ENCODE results near the gene EP400. TPM values are rescaled to one million over a fixed set of nuclear protein-coding genes. Genes with fewer than 3 reads are reported as not detected.

The EP400 gene
- total and polyA plus RNA-seq, 9 of the 15 experiments (the other 6 are each of a cell fraction or from before 2014, with no cell fraction given) = 4.5 to 58.0 (median 7.0) TPM

- H3K27ac ChIP-seq (ENCODE audit: extremely low read depth, low read depth, low read length) = no peak overlapping the region
- no peaks in the 10 kb centered on the region for H3K27me3 ChIP-seq (ENCODE audit: control insufficient read depth in 2 of 2, insufficient read depth in 2 of 2, low read length in 2 of 2)
- peaks cover 57% of the 10 kb centered on the region; the same call in 2 of the 3 replicates for H3K36me3 ChIP-seq (ENCODE audit: control insufficient read depth, insufficient read depth, low read length)
- H3K4me1 ChIP-seq (replicated peaks in 1 of 2; ENCODE audit: control insufficient read depth in 2 of 2, insufficient read depth in 2 of 2, low read length in 2 of 2) = peaks cover 15 to 33% of the 10 kb centered on the region in 2 experiments
- H3K79me2 ChIP-seq (ENCODE audit: control insufficient read depth, insufficient read depth, low read length) = peaks cover 4% of the 10 kb centered on the region; the same call in 2 of the 3 replicates
- FAIRE-seq (no peak), DNase-seq (ENCODE audit: extremely low read depth in 1 of 4, low spot score in 3 of 4) (no peak), ATAC-seq (no peak)
- in situ Hi-C loops (cut with MboI) (no loop called here), intact Hi-C loops (cut with micrococcal nuclease) (no loop called here)
- WGBS (ENCODE audit: insufficient coverage, low coverage, missing lambda C conversion rate) = 97% methylated on average over 10 of the region's 10 CpGs
- BruUV-seq (replicated peaks) = no TSS peak
- H3K4me2 ChIP-seq (ENCODE audit: insufficient read depth, low read length) = no peak overlapping the region
- H3K9me3 ChIP-seq (replicated peaks; ENCODE audit: control insufficient read depth, insufficient read depth, low read depth, low read length) = no peaks in the 10 kb centered on the region
- POLR2A ChIA-PET = interaction anchor here (0.7 to 2.0 kb wide), 2 partner anchors 14 to 43 kb away, joined by 3 to 6 read pairs; partner anchors contain the start of gene PUS1
- H3K9ac ChIP-seq (ENCODE audit: insufficient read depth in 1 of 2, low read depth in 2 of 2, low read length in 2 of 2) = no peak overlapping the region
- H2AFZ ChIP-seq (ENCODE audit: low read depth, low read length) = no peak overlapping the region
- H3K9me1 ChIP-seq (ENCODE audit: control insufficient read depth, insufficient read depth, low read length) = no peaks in the 10 kb centered on the region
- H3K4me3 ChIP-seq = no peak overlapping the region
- CTCF ChIA-PET (ENCODE audit: low intra/inter-chr PET ratio) = no interaction called here
- no peaks in the 10 kb centered on the region for H4K20me1 ChIP-seq (replicated peaks; ENCODE audit: control insufficient read depth, insufficient read depth, low read length)
- TF ChIP-seq FOXJ2 (tag; IDR thresholded peaks at IDR 0.05) (no peak), SETDB1 (IDR thresholded peaks at IDR 0.05; ENCODE audit: low read length) (no peak), RFX7 (CRISPR knock-in tag; IDR thresholded peaks at IDR 0.05) (no peak), ZNF766 (CRISPR knock-in tag; conservative IDR thresholded peaks at IDR 0.05) (no peak), GATAD2A (IDR thresholded peaks at IDR 0.05) (no peak), ZNF449 (CRISPR knock-in tag; IDR thresholded peaks at IDR 0.05) (no peak), DNMT1 (IDR thresholded peaks at IDR 0.05) (no peak)
- TF ChIP-seq, protein P1, sequence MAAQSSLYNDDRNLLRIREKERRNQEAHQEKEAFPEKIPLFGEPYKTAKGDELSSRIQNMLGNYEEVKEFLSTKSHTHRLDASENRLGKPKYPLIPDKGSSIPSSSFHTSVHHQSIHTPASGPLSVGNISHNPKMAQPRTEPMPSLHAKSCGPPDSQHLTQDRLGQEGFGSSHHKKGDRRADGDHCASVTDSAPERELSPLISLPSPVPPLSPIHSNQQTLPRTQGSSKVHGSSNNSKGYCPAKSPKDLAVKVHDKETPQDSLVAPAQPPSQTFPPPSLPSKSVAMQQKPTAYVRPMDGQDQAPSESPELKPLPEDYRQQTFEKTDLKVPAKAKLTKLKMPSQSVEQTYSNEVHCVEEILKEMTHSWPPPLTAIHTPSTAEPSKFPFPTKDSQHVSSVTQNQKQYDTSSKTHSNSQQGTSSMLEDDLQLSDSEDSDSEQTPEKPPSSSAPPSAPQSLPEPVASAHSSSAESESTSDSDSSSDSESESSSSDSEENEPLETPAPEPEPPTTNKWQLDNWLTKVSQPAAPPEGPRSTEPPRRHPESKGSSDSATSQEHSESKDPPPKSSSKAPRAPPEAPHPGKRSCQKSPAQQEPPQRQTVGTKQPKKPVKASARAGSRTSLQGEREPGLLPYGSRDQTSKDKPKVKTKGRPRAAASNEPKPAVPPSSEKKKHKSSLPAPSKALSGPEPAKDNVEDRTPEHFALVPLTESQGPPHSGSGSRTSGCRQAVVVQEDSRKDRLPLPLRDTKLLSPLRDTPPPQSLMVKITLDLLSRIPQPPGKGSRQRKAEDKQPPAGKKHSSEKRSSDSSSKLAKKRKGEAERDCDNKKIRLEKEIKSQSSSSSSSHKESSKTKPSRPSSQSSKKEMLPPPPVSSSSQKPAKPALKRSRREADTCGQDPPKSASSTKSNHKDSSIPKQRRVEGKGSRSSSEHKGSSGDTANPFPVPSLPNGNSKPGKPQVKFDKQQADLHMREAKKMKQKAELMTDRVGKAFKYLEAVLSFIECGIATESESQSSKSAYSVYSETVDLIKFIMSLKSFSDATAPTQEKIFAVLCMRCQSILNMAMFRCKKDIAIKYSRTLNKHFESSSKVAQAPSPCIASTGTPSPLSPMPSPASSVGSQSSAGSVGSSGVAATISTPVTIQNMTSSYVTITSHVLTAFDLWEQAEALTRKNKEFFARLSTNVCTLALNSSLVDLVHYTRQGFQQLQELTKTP (IDR thresholded peaks at IDR 0.05; ENCODE audit: low read depth in 1 of 2, partially characterized antibody in 2 of 2) = no peak
- TF ChIP-seq, protein P2, sequence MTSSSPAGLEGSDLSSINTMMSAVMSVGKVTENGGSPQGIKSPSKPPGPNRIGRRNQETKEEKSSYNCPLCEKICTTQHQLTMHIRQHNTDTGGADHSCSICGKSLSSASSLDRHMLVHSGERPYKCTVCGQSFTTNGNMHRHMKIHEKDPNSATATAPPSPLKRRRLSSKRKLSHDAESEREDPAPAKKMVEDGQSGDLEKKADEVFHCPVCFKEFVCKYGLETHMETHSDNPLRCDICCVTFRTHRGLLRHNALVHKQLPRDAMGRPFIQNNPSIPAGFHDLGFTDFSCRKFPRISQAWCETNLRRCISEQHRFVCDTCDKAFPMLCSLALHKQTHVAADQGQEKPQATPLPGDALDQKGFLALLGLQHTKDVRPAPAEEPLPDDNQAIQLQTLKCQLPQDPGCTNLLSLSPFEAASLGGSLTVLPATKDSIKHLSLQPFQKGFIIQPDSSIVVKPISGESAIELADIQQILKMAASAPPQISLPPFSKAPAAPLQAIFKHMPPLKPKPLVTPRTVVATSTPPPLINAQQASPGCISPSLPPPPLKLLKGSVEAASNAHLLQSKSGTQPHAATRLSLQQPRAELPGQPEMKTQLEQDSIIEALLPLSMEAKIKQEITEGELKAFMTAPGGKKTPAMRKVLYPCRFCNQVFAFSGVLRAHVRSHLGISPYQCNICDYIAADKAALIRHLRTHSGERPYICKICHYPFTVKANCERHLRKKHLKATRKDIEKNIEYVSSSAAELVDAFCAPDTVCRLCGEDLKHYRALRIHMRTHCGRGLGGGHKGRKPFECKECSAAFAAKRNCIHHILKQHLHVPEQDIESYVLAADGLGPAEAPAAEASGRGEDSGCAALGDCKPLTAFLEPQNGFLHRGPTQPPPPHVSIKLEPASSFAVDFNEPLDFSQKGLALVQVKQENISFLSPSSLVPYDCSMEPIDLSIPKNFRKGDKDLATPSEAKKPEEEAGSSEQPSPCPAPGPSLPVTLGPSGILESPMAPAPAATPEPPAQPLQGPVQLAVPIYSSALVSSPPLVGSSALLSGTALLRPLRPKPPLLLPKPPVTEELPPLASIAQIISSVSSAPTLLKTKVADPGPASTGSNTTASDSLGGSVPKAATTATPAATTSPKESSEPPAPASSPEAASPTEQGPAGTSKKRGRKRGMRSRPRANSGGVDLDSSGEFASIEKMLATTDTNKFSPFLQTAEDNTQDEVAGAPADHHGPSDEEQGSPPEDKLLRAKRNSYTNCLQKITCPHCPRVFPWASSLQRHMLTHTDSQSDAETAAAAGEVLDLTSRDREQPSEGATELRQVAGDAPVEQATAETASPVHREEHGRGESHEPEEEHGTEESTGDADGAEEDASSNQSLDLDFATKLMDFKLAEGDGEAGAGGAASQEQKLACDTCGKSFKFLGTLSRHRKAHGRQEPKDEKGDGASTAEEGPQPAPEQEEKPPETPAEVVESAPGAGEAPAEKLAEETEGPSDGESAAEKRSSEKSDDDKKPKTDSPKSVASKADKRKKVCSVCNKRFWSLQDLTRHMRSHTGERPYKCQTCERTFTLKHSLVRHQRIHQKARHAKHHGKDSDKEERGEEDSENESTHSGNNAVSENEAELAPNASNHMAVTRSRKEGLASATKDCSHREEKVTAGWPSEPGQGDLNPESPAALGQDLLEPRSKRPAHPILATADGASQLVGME (CRISPR knock-in tag; IDR thresholded peaks at IDR 0.05) = no peak
- TF ChIP-seq, protein P3, sequence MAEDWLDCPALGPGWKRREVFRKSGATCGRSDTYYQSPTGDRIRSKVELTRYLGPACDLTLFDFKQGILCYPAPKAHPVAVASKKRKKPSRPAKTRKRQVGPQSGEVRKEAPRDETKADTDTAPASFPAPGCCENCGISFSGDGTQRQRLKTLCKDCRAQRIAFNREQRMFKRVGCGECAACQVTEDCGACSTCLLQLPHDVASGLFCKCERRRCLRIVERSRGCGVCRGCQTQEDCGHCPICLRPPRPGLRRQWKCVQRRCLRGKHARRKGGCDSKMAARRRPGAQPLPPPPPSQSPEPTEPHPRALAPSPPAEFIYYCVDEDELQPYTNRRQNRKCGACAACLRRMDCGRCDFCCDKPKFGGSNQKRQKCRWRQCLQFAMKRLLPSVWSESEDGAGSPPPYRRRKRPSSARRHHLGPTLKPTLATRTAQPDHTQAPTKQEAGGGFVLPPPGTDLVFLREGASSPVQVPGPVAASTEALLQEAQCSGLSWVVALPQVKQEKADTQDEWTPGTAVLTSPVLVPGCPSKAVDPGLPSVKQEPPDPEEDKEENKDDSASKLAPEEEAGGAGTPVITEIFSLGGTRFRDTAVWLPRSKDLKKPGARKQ (CRISPR knock-in tag; IDR thresholded peaks at IDR 0.05) = no peak
Measured at GRCh38 chr12:131943876-131944275, 5.9 kb upstream of the EP400 start.
